HPDE6-E6E7 (cell line): ENCODE data around the gene KDM4C.
"Not testable (repeated sequence)": the region's sequence is repeated elsewhere in the genome, so short reads cannot be mapped to it uniquely, and the experiment has no call there.

Source experiments
- DNase-seq: peaks from one replicate; pipeline ENCODE4 v3.0.0; 2011; ENCODE audit warnings: missing footprints; ENCODE audit errors: extremely low spot score

The KDM4C gene

DNA sequence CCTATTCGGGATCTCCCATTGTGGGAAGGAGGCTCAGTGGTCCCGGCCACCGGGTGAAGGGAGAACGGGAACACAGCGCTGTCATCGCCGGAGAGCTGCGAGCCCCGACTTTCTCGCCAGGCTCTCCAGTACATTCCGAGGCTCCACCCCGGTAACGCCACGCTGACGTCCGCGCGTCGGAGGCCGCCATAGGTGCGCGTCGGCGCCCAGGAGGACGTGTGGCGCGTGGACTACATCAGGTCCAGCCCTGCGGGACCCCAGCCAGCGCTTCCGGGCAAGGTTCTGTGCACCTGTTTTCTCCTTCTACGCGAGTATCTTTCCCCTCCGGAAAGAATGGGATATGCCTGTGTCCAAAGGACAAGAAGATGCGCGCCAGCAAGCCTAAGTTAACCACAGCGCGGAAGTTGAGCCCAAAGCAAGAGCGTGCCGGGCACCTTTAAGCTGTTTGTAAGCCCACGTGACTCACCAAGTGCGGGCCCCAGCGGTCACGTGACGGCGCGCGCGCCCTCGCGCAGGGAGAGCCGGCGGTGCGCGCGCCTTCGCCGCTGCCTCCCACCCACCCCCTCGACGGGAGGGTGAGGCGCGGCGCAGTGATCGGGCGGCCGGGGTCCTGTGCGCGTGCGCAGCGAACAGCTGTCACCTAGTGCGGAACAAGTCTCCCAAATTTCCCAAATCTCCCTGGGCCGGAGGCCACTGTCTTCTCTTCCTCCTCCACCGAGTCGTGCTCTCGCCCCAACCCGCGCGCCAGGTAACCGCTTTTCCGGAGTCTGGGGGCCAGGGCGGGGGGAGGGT lies at the start of gene KDM4C:
TSS of gene KDM4C (plus strand) at position 518 of the 792 bp plus-strand sequence. CDS start 35,016 bp downstream, outside the sequence.
- DNase-seq, result peak; percentile 96

DNA sequence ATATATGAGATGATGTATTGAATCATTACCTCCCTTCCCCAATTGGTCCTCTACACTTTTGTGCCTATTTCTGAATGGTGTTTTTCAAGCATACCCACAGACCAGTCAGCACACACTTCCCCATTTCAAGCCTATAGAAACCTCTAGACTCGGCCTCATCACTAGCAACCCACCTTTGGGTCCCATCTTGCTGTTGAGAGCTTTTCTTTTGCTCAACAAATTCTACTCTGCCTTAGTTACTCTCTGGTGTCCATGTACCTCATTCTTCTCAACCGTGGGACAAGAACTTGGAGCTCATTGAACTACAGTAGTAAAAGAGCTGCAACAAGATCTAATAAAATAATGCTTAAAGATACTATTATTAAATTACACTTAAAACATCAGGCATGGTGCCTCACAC lies 49.0 kb upstream of the KDM4C start:
- DNase-seq, result no peak

DNA sequence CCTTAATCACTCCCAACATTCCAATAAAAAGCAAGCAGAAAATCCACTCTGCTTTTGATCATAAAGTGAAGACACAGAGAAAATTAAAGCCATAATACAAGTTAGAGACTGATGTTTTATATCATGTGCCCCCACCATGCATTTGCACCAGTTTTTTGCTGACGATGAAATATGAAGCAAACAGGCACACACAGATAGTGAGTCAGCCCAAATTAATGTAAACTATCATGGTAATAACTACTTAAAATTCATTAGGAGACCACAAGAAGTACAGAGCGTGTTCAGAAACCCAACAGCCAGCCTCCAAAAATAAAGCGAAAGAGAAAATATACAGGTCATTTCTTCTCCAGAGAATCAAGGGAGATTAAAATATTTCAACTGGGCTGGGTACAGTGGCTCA lies 46.4 kb upstream of the KDM4C start:
- no peak for DNase-seq

GRCh38 chr9:6712041-6712440 lies 45.7 kb upstream of the KDM4C start:
- no peak for DNase-seq

DNA sequence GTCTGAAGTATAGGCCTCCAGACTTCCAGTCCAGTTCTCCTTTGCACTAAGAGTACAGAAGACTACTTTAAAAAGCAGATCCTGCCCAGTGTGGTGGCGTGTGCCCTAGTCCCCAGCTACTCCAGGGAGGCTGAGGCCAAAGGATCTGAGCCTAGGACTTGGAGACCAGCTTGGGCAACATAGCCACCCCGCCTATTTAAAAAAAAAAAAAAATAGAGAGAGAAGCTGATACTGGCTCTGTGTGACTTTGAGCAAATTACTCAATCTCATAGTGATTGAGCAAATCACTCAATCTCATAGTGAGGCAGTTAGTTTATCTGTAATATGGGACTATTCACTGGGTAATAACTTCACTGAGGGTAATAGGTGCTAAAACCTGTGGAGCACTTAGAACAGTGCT lies 43.6 kb upstream of the KDM4C start:
- no peak for DNase-seq

DNA sequence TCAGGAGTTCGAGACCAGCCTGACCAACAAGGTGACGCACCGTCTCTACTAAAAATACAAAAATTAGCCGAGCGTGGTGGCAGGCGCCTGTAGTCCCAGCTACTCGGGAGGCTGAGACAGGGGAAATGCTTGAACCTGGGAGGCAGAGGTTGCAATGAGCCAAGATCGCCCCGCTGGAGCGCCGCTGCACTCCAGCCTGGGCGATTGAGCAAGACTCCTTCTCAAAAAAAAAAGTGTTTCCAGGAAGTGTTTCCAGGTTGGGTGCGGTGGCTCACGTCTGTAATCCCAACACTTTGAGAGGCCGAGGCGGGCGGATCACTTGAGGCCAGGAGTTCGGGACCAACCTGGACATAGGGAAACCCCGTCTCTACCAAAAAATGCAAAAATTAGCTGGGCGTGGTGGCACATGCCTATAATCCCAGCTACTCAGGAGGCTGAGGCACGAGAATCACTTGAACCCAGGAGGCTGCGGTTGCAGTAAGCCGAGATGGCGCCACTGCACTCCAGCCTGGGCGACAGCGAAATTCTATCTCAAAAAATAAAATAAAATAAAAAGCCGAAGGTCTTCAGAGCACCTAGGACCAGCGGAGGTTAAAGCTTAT lies 42.5 kb upstream of the KDM4C start:
- DNase-seq, result not testable (repeated sequence)

- DNase-seq, result peak; percentile 27
These were observed 41.8 kb upstream of the KDM4C start for GRCh38 chr9:6715755-6716643.

DNA sequence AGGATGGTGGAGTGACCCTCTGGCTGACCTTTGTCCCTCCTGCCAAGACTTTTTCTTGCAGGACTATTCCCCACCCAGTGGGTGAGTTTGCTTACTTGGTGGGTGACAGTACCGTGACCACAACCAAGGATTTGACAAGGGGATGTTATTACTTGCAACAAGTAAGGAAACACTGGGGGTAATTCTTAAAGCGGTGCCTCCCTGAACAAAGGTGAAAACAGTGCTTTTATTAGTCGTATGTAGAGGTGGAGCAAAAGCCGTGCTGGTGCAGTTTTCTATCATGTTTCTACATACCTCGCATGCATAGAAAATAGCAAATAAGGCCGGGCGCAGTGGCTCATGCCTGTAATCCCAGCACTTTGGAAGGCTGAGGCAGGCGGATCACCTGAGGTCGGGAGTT lies 41.0 kb upstream of the KDM4C start:
- DNase-seq, result no peak

- no peak for DNase-seq
These were observed 33.8 kb upstream of the KDM4C start for GRCh38 chr9:6723881-6724420.

DNA sequence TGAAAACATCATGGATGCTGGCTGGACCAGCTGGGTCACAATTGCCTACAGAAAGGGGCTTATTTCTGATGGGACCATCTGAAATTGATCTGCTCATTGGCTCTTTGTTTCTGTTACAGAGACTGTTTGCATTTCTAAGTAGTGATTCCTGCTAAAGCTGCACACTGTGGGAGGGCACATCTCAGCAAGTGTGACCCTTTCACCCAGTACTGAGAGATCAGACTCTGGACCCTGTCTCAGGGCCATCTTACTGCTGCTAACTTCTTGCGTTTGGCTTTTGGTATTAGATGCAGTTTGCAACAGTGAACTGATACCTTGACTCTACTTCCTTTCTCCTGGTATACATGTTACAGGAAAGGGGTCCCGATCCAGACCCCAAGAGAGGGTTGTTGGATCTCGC lies 24.5 kb upstream of the KDM4C start:
- DNase-seq, result no peak

DNA sequence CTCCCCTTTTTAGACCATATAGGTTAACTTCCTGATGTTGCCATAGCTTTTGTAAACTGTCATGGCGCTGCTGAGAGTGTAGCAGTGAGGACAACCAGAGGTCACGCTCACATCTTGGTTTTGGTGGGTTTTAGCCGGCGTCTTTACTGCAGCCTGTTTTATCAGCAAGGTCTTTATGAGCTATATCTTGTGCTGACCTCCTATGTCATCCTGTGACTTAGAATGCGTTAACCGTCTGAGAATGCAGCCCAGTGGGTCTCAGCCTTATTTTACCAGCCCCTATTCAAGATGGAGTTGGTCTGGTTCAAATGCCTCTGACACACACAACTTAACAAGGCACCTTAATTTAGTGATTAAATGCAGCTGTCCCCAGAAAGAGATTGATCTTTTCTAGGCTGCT lies 23.9 kb upstream of the KDM4C start:
- DNase-seq, result no peak

DNA sequence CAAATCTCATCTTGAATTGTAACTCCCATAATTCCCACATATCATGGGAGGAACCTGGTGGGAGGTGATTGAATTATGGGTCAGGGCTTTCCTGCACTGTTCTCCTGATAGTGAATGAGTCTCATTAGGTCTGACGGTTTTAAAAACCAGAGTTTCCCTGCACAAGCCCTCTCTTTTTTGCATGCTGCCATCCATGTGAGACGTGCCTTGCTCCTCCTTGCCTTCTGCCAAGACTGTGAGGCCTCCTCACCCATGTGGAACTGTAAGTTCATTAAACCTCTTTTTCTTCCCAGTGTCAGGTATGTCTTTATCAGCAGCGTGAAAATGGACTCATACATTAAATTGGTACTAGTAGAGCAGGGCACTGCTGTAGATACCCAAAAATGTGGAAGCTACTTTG lies 22.4 kb upstream of the KDM4C start:
- DNase-seq, result no peak

DNA sequence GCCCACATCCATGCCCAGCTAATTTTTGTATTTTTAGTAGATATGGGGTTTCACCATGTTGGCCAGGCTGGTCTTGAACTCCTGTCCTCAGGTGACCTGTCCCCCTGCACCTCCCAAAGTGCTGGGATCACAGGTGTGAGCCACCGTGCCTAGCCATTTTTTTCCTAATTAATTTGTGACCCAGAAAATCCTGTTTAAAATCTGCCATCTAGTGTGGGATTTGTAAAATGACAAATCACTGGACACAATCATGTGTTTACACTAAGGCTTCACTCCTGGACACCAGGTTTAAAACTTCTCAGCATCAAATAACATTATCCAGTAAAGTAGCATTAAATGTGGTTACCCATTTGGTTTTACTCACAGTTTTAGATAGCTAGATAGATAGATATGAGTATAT lies 18.6 kb upstream of the KDM4C start:
- DNase-seq, result peak; percentile 26

DNA sequence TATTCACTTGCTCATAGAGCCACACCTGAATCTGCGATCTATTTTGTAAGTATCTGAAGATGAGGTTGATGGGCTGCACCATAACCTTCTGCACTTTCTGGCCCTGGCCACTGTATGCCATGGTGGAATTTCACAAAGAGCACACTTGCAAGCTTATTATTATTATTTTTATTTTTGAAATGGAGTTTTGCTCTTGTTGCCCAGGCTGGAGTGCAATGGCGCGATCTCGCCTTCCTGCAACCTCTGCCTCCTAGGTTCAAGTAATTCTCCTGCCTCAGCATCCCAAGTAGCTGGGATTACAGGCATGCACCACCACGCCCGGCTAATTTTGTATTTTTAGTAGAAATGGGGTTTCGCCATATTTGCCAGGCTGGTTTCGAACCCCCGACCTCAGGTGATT lies 8.9 kb upstream of the KDM4C start:
- DNase-seq, result not testable (repeated sequence)

DNA sequence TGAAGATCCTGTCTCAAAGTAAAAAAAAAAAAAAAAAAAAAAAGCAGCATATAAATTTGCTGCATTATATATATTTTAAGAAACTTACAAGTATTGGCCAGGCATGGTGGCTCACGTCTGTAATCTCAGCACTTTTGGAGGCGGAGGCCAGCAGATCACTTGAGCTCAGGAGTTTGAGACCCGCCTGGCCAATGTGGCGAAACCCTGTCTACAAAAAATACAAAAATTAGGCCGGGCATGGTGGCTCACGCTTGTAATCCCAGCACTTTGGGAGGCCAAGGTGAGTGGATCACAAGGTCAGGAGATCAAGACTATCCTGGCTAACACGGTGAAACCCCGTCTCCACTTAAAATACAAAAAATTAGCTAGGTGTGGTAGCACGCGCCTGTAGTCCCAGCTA lies 2.9 kb upstream of the KDM4C start:
- DNase-seq, result not testable (repeated sequence)

DNA sequence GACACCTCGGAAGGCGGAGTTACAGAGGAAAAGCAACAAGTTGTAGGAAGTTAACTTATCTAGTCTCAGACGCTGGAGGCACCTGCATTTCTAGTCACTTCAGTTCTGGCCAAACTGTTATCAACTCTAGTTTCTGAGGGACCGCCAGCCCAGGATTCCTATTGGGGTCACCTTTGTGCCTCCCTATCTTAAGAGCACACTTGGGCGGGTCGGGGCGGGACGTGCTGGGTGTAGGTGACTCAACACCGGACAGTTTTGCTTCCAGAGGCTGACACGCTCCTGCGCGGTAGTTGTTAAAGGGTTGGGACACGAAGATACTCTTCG lies 679 bp upstream of the KDM4C start:
- DNase-seq, result peak; percentile 63

GRCh38 chr9:6758248-6758497 lies 400 bp downstream of the KDM4C start:
- no peak for DNase-seq

GRCh38 chr9:6758498-6759184 lies 868 bp downstream of the KDM4C start:
- DNase-seq, result peak; percentile 33

DNA sequence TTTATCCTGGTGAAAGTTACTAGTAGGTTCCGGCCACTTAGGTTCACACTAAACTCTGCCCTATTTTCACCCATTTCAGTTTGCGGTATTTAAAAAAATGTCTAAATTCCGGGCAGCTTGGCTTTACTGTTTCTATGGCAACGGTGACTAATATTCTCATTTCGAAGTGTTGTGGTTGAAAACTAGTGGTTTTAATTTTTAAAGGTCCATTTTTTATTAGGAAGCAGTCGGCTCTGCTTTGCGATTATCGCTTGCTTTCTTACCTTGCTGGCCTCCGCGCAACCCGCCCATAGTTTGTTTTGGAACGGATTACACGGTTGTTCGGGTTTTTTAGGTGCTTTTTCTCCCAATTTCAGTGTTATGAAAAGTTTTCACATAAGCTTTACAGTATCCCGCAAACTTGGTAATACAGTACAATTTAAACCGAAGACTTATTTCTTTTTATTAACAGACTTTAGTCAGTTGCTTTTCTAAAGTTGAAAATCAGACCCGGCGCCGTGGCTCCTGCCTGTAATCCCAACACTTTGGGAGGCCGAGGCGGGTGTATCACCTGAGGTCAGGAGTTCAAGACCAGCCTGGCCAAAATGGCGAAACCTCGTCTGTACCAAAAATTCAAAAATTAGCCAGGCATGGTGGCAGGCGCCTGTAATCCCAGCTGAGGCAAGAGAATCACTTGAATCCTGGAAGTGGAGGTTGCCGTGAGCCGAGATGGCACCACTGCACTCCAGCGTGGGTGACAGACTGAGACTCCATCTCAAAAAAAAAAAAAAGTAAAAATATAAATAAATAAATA lies 1.6 kb downstream of the KDM4C start:
- peak; percentile 32 for DNase-seq

GRCh38 chr9:6761306-6761705 lies 3.5 kb downstream of the KDM4C start:
- no peak for DNase-seq

DNA sequence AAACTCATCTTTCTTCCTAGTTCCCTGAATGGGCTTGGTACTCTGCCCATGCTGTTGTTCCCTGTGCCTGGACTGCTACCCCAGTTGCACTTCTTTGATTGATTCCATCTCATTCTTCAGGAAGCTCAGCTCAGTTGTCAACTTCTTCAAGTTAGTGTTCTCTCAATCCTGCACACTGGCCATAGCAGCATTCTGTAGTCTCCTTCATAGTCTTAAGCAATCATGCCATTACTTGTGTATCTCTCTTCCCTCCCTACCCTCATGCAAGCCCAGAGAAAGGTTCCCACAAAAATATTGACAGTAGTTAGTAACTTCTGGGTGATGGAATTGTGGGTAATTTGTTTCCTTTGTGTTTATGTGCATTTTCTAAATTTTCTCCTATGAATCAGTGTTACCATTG lies 5.5 kb downstream of the KDM4C start:
- DNase-seq, result no peak
